Gastroesophageal sphincter (tissue), 3 donors: ENCODE data around the gene VSTM2B.

Experiments
- CTCF ChIP-seq, 4 experiments: fragments of 200-600 bp in 2 of 4; fragments of 450-650 bp in 2 of 4; sonication (generic) in 1 of 4; IDR thresholded peaks; one replicate each; pipeline ENCODE4 v1.5.1; 2017 to 2019; ENCODE audit warnings: antibody characterized with exemption in 4 of 4, mild to moderate bottlenecking in 2 of 4, moderate library complexity in 2 of 4
- POLR2A ChIP-seq, 2 donors: fragments of 450-650 bp; IDR thresholded peaks; one replicate each; pipeline ENCODE4 v1.6.1; 2017; ENCODE audit warnings: antibody characterized with exemption in 2 of 2, mild to moderate bottlenecking in 2 of 2, moderate library complexity in 1 of 2

- TF ChIP-seq CTCF (IDR thresholded peaks at IDR 0.05) (no peak), POLR2A (IDR thresholded peaks at IDR 0.05) (no peak)
Measured at GRCh38 chr19:29507081-29507860, 18.5 kb upstream of the VSTM2B start.
